ENCODE measurements around the gene RAB20.

- TF ChIP-seq NFRKB (IDR thresholded peaks at IDR 0.05) (no peak), SUZ12 (IDR thresholded peaks at IDR 0.05) (no peak), SP1 (IDR thresholded peaks at IDR 0.05) (no peak), HDGF (IDR thresholded peaks at IDR 0.05; ENCODE audit: borderline replicate concordance) (no peak), FOXA1 (IDR thresholded peaks at IDR 0.05) (no peak), L3MBTL2 (conservative IDR thresholded peaks at IDR 0.05) (no peak), FOXK2 (IDR thresholded peaks at IDR 0.05) (no peak), ELF4 (IDR thresholded peaks at IDR 0.05) (no peak)
Observed at GRCh38 chr13:110477706-110478245, 83.7 kb downstream of the RAB20 start.
